SIG-M5 treated with dmso at 0.1 percent for 504 hours (cell line): ENCODE results near the gene SLC17A5.
"Not testable (repeated sequence)": the region's sequence is repeated elsewhere in the genome, so short reads cannot be mapped to it uniquely, and the experiment has no call there.

Experiments used
- DNase-seq: peaks from one replicate; lab custom pipeline; 2025; ENCODE audit not compliant: unreplicated experiment; lab: John Stamatoyannopoulos, UW

SLC17A5 gene

DNA sequence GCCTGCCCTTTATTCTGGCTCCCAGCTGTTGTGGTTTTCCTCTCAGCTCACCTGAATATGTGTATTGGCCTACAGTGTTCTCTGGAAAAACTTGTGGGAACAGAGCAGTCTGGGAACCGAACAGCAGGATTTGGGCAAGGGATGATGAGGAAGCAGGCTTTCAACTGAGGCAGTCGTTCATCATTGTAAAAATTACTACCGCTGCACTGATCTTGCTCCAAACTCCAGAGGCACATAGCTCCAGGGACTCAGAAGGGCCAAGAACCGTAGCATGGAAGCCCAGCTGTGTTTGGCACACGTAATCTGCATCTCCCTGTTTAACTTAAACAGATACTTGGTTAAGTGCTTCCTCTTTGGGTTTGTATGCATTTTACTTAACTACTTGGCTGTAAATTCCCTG lies 84.7 kb downstream of the SLC17A5 start:
- DNase-seq, result no peak

DNA sequence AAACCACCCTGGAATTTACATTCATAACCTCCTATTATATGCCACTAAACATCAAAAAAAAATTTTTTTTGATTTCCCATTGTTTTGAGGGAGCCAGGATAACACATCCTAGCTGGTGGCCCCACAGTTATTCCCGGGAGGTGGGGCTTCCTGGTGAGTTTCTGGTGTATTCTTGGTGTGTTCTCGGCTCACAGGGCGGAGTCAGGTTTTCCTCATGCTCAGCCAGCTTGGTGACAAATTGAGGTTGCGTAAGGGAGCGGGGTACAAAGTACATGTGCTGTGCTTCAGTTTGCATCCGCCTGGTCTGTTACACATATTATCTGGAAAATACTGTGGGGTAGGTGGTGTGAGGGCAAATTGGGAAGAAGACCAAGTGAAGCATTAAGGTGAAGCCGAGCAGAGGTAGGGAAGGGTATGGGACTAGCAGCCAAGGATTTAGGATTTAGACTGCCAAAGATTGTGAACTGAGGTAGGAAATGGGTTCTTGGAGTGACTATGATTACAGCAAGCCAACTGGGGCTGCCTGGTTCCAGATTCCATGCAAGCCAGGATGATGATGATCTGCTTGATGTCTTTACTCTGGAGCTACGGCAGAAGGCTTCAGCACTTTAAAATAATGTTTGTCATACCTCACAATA lies 86.7 kb downstream of the SLC17A5 start:
- DNase-seq, result peak; percentile 88

DNA sequence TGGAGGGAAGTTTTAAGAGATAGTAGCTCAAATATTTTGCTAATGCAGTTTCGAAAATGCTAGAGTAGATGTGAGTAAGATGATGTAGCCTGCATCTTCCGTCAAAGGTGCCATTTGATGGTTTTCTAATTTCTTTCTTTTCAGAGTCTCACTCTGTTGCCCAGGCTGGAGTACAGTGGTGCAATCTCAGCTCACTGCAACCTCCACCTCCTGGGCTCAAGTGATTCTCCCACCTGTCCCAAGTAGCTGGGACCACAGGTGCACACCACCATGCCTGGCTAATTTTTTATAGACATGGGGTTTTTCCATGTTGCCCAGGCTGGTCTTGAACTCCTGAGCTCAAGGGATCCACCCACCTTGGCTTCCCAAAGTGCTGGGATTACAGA lies 87.3 kb downstream of the SLC17A5 start:
- not testable (repeated sequence) for DNase-seq

DNA sequence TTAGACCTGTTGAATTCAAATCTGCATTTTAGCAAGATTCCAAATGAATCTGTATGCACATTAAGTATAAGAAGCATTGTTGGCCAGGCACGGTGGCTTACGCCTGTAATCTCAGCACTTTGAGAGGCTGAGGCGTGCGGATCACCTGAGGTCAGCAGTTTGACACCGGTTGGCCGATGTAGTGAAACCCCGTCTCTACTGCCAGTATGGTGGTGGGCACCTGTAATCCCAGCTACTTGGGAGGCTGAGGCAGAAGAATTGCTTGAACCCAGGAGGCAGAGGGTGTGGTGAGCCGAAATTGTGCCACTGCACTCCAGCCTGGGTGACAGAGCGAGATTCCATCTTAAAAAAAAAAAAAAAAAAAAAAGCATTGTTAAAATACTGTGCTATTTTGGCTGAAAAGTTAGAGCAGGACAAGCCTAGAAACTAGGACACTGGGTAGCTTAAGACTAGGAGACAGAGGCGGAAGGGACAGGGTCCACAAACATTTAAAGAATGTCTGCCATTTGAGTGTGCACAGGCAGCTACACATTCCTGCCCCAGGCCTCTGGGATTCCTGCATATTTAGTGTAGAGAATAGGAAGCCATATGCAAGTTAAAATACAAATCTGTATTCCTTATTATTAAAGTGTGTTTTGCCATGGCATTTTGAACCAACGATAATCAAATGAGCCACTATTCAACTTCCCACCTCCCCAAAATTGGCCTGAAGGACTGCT lies 87.9 kb downstream of the SLC17A5 start:
- no peak for DNase-seq

DNA sequence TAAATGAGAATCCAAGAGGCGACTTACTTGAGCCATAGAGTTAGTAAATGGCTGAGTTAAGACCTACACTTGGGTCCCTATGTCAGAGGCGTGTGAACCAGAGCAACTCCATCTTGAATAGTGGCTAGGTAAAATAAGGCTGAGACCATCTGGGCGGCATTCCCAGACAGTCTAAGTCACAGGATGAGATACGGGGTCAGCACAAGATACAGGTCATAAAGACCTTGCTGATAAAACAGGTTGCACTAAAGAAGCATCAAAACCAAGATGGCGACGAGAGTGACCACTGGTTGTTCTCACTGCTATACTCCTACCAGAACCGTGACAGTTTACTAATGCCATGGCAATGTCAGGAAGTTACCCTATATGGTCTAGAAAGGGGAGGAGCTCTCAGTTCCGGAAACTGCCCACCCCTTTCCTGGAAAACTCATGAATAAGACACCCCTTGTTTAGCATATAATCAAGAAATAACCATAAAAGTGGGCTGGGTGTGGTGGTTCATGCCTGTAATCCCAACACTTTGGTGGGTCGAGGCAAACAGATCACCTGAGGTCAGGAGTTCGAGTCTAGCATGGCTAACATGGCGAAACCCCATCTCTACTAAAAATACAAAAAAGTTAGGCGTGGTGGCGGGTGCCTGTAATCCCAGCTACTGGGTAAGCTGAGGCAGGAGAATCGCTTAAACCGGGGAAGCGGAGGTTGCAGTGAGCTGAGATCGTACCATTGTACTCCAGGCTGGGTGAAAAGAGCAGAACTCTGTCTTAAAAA lies 89.0 kb downstream of the SLC17A5 start:
- no peak for DNase-seq

DNA sequence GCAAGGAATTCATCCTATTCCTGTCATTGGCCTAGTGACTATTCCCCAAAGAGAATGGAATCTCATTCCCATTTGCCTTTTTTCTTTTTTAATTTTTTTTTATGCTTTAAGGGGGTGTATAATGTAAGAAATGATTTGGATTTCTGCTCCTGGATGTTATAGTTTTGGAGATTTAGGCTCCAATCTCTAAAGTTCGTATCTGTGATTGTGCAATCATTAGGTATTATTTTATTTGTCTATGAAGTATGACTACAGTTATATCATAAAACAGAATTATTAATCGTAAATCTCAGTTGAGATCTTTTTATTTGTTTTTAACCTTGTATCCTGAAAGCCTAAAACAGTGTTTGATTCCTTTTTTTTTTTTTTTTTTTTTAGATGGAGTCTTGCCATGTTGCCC lies 91.2 kb downstream of the SLC17A5 start:
- DNase-seq, result no peak

DNA sequence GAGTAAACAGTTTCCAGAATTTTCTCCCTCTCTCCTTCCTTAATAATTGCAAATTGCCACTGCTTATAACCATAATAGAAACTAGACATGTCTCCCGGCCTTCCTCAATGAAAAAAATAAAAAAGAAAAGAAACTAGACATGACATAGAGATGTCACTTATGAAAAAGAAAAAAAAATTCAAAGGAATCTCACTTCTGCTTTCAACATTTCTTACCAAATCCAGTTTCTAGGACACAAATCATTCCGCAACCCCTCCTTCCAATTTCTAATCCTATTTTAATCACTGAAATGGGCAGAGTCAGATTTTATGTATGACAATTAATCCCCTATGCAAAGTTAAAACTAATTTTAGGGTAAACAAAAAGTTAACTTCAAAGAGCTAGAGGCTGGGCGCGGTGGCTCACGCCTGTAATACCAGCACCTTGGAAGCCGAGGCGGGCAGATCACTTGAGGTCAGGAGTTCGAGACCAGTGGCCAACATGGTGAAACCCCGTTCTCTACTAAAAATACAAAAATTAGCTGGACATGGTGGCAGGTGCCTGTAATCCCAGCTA lies 92.9 kb downstream of the SLC17A5 start:
- DNase-seq, result no peak

DNA sequence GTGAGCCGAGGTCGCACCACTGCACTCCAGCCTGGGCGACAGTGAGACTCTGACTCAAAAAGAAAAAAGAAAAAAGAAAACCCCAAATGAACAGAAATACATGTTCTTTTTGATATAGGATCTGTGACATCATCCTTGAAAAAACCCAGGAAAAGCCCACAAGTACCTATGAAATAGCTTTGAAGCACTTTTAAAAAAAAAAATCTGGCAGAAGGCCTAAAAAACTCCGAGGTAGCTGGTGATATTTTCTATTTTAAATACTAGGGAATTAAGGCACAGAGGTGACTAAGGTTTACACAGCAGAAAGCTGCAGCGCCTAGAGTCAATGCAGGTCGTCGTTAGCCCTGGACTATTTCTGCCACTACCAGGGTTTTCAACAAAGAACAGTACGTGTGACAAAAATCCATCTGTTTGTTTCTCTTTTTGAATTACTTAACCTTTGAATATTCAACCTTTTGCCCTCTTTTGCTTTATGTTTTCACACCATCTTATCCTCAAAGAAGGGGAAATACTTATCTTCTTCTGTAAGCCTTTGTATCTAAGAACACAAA lies 93.5 kb downstream of the SLC17A5 start:
- DNase-seq, result no peak

DNA sequence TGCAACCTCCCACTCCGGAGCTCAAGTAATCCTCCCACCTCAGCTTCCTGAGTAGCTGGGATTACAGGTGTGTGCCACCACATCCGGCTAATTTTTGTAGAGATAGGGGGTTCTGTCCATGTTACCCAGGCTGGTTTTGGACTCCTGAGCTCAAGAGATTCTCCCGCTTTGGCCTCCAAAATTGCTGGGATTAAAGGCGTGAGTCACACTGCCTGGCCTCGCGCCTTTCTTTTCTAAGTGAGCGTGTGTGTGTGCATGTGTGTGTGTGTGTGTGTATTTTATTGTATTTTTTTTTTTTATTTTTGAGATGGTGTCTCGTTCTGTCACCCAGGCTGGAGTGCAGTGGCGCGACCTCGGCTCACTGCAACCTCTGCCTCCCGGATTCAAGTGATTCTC lies 94.4 kb downstream of the SLC17A5 start:
- not testable (repeated sequence) for DNase-seq

DNA sequence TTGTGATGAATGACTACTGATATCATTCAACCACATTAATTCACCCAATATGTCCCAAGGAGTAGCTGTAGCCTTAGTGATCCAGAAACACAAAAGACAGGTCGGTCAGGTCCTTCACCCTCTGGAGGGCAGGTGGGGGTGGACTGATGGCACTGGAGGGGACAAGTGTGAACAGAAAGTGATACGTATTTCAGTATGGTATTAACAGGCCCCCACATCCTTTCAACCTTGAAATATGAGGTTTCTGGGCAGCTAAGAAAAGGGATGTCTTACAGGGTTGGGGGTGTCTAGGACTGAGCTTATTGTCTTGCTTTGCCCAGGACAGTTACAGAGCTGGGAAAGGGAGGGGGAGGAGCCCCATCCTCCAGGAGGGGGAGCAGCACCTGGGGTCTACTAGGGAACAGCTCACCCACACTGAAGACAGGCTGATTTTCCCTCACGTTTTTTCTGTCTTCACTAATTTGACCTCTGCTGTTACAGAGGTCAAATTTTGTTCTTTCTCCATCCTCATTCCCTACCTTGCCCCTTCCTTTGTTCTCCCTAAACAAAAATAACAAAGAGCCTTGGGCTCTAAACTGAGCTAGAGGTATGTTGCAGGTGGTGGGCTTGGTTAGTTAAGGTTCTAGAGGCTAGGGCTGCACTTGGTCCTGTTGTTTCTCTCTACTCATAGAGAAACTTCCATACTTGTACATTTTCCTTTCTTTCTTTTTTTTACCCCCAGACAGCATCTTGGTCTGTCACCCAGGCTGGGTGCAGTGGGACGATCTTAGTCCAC lies 95.0 kb downstream of the SLC17A5 start:
- no peak for DNase-seq

DNA sequence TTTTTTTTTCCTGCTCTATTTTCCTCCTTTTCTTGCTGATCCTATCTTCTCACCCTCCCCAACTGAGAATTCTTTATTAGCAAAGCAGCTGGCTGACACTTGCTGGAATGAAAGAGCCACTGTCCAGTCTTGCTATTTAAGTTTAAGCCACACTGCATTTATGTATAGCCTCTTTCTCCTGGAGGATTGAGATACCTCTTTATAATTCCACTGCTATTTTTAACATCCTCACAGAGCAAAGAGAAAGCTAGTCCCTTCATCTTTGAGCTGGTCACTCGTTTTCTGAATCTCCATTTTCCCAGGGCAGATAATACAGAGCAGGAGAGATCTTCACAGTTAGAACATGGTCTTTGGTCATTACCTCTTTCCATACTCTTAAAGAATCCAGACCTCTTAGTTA lies 97.0 kb downstream of the SLC17A5 start:
- DNase-seq, result no peak

DNA sequence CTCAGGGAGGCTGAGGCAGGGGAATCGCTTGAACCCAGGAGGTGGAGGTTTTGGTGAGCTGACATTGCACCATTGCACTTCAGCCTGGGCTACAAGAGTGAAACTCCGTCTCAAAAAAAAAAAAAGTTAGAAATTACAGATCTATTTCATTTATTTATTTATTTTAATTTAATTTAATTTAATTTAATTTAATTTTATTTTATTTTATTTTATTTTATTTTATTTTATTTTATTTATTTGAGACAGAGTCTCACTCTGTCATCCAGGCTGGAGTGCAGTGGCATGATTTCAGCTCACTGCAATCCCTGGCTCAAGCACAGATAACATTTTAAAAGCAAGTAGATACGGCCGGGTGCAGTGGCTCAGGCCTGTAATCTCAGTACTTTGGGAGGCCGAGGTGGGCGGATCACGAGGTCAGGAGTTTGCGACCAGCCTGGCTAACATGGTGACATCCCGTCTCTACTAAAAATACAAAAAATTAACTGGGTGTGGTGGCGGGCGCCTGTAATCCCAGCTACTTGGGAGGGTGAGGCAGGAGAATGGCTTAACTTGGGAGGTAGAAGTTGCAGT lies 98.3 kb downstream of the SLC17A5 start:
- not testable (repeated sequence) for DNase-seq

DNA sequence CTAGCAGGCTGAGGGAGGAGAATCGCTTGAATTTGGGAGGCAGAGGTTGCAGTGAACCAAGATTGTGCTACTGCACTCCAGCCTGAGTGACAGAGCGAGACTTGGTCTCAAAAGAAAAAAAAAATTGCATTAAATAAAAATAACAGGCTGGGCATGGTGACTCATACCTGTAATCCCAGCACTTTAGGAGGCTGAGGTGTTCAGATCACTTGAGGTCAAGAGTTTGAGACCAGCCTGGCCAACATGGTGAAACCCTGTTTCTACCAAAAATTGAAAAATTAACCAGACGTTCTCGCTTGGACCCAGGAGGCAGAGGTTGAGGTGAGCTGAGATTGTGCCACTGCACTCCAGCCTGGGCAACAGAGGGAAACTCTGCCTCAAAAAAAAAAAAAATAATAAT lies 102.7 kb downstream of the SLC17A5 start:
- not testable (repeated sequence) for DNase-seq

DNA sequence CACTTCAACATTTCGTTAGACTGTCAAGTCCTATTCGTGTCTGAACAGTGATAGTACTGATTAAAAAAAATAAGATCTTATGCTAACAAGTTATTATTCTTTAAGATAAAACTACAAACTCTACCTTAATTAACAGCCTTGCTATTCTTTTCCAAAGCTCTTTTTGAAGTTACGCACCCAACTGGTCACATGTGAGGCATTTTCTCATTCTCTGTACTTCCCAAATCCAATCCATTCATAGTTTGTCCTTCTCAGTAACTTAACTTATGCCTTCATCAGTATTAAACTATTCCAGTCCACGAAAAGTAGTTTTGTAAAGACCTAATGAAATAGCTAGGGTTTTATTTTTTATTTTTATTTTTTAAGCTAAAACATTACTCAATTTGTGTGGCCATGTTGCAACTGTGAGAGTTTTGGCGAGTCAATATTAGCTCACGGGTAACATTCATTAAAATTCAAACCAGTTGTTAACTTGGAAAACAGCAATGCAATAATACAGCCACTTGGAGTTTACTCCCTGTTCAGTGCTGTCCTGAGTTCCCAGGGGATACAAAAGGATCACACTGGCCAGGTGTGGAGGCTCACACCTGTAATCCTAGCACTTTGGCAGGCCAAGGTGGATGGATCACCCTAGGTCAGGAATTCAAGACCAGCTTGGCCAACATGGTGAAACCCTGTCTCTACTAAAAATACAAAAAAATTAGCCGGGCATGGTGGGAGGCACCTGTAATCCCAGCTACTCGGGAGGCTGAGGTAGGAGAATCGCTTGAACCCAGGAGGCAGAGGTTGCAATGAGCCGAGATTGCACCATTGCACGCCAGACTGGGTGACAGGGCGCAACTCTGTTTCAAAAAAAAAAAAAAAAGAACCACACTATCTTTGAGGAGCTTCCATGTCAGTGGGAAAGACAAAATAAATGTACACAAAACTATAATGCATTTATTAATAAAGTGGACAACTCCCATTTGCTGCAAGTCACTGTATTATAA lies 105.0 kb downstream of the SLC17A5 start:
- DNase-seq, result no peak

DNA sequence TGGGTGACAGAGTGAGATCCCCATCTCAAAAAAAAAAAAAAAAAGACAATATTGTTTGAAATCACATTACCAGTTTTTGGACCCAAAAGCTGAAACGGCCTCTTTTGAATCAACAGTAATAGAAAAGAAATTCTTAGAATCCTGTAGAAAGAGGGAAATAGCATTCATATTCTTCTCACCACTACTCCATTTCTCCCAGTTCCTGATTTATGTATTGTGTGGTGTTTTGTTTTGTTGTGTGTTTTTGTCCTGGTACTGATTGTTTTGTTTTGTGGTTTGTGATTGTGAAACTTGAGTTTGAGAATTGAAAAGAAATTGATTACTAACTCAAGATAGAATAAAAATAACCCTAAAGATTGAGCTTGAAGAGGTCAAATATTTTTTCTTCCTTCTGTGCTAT lies 106.8 kb downstream of the SLC17A5 start:
- DNase-seq, result no peak
